ENCODE measurements around the gene MRPL23. TPM values are rescaled to one million over a fixed set of nuclear protein-coding genes. Genes with fewer than 3 reads are reported as not detected.

Gene MRPL23
- total RNA-seq, 2 experiments from 2014 or later = 138 to 142 TPM

Other genes with a start within 250 kb of the MRPL23 start
- gene IFITM10, start 196.7 kb upstream of the MRPL23 start, total RNA-seq = 1 to 10 TPM in 1 of 2 experiments, under 1 TPM in 1; 0.61 to 1.2 TPM
- 100 to 1,000 TPM; 104 TPM for gene CTSD, start 183.4 kb upstream of the MRPL23 start, total RNA-seq
- not detected for gene SYT8, start 112.3 kb upstream of the MRPL23 start, total RNA-seq
- gene TNNI2, start 108.4 kb upstream of the MRPL23 start, total RNA-seq = under 1 TPM; 0.55 to 0.57 TPM
- 100 to 1,000 TPM; 254 TPM for gene LSP1, start 94.2 kb upstream of the MRPL23 start, total RNA-seq
- gene PRR33, start 55.4 kb upstream of the MRPL23 start, total RNA-seq = under 1 TPM; 0.08 to 0.11 TPM
- under 1 TPM in 1 of 2 experiments, not detected in 1; 0.42 TPM for gene TNNT3, start 27.6 kb upstream of the MRPL23 start, total RNA-seq
- gene H19, start 50.5 kb downstream of the MRPL23 start, total RNA-seq = not detected
- gene IGF2, start 192.1 kb downstream of the MRPL23 start, total RNA-seq = 10 to 100 TPM in 1 of 2 experiments, 1 to 10 TPM in 1; 9.5 to 10.7 TPM
- gene INS, start 213.9 kb downstream of the MRPL23 start, total RNA-seq = not detected
- not detected for gene TH, start 224.5 kb downstream of the MRPL23 start, total RNA-seq